Measurements from ENCODE around the gene FAM193B.

- no peak for TF ChIP-seq CTCF (IDR thresholded peaks at IDR 0.05)
- no peak for TF ChIP-seq POLR2A (IDR thresholded peaks at IDR 0.05)
Observed at GRCh38 chr5:177520271-177520670, 34.1 kb downstream of the FAM193B start.

All from Peyer's patch (tissue), 4 donors.